ENCODE results near the gene NR2F1-AS1. TPM values are rescaled to one million over a fixed set of nuclear protein-coding genes. Genes with fewer than 3 reads are reported as not detected.
A peak's percentile ranks its signal among the peaks of the same experiment; 100 is the strongest.

Gene NR2F1-AS1
- total and polyA plus RNA-seq, 2 of the 4 experiments (the other 2 are of a cell fraction): 12.5 to 12.8 TPM

GRCh38 chr5:93607367-93608258 lies 26.6 kb upstream of the NR2F1-AS1 start (continued):
- TF ChIP-seq MAFK (IDR thresholded peaks at IDR 0.05; ENCODE audit: low read depth, low read length) (no peak), POLR2A (IDR thresholded peaks at IDR 0.05; ENCODE audit: low read depth, low read length) (no peak), RAD21 (IDR thresholded peaks at IDR 0.05; ENCODE audit: low read length) (peak; percentile 69), BHLHE40 (IDR thresholded peaks at IDR 0.05; ENCODE audit: low read depth, low read length) (peak; percentile 20; the same call in 1 of the 2 replicates), MAZ (IDR thresholded peaks at IDR 0.05; ENCODE audit: borderline replicate concordance, low read depth, low read length) (no peak)

- Histone ChIP-seq H2AFZ (replicated peaks; ENCODE audit: low read length, poor library complexity) (no peak overlapping the region), H3K14ac (replicated peaks; ENCODE audit: low read depth, low read length) (no peak overlapping the region), H2AK9ac (replicated peaks; ENCODE audit: low read depth, low read length, poor library complexity) (no peak overlapping the region), H3K9me1 (ENCODE audit: insufficient read depth, low read length) (0 out of 2 replicates have a peak, but pooled peaks cover 2% of the 10 kb centered on the region), H3K4me3 (ENCODE audit: insufficient read depth, low read depth, low read length) (no peak overlapping the region), H3K9me3 (ENCODE audit: control insufficient read depth, insufficient read depth, low read length) (no peaks in the 10 kb centered on the region), H3K9ac (ENCODE audit: low read depth, low read length) (no peak overlapping the region), H2AK5ac (ENCODE audit: low read depth, low read length) (no peak overlapping the region), H3K18ac (ENCODE audit: low read depth, low read length) (no peak overlapping the region), H3K27me3 (ENCODE audit: control insufficient read depth, insufficient read depth, low read length) (peaks cover 10% of the 10 kb centered on the region), H3K79me1 (ENCODE audit: low read depth in 1 of 2, low read length in 2 of 2) (peaks cover 0 to 15% of the 10 kb centered on the region in 2 experiments; a peak in 3 of 4 replicates), H2BK120ac (ENCODE audit: low read depth, low read length) (no peak overlapping the region), H4K8ac (ENCODE audit: low read depth in 2 of 2, low read length in 2 of 2) (no peak overlapping the region), H4K20me1 (ENCODE audit: insufficient read depth, low read length) (0 out of 2 replicates have a peak, but pooled peaks cover 4% of the 10 kb centered on the region), H3K36me3 (ENCODE audit: control insufficient read depth, insufficient read depth, low read length) (no peaks in the 10 kb centered on the region), H3K23ac (ENCODE audit: low read depth, low read length) (0 out of 2 replicates have a peak overlapping the region, but pooled peaks have one; percentile 16), H2BK5ac (ENCODE audit: low read depth, low read length, poor library complexity, severe bottlenecking) (no peak overlapping the region), H3K4me2 (ENCODE audit: low read depth, low read length) (no peak overlapping the region), H2BK20ac (ENCODE audit: low read depth, low read length) (no peak overlapping the region), H3K4ac (ENCODE audit: low read depth, low read length) (no peak overlapping the region), H3K4me1 (ENCODE audit: control insufficient read depth, insufficient read depth, low read length) (peaks cover 7% of the 10 kb centered on the region), H3K56ac (ENCODE audit: extremely low read depth, insufficient read depth, low read length) (no peak overlapping the region), H2BK15ac (ENCODE audit: low read depth, low read length) (no peak overlapping the region), H3K27ac (ENCODE audit: insufficient read depth, low read length) (no peak overlapping the region), H4K91ac (ENCODE audit: insufficient read depth, low read depth, low read length) (no peak overlapping the region), H4K5ac (ENCODE audit: low read depth, low read length) (no peak overlapping the region)
- in situ Hi-C loops (cut with MboI; ENCODE audit: low sequenced_read_pairs): loop anchor here (5.0 kb wide), 1 partner anchor 186 kb away; no protein-coding TSS in a partner anchor
- dilution Hi-C loops (cut with HindIII; ENCODE audit: low sequenced_read_pairs, unreplicated experiment): no loop called here
- POLR2A ChIA-PET (ENCODE audit: unreplicated experiment): no interaction called here
- ATAC-seq (ENCODE audit: low read depth): no peak
- TF ChIP-seq MAFK (IDR thresholded peaks at IDR 0.05; ENCODE audit: low read depth, low read length): no peak
- no peak for TF ChIP-seq CHD1 (IDR thresholded peaks at IDR 0.05; ENCODE audit: low read depth, low read length)
- no peak for TF ChIP-seq MXI1 (IDR thresholded peaks at IDR 0.05; ENCODE audit: borderline replicate concordance, low read depth, low read length)
- no peak for TF ChIP-seq USF2 (IDR thresholded peaks at IDR 0.05; ENCODE audit: low read depth, low read length)
- TF ChIP-seq RCOR1 (IDR thresholded peaks at IDR 0.05; ENCODE audit: insufficient replicate concordance, low read length): no peak
- no peak for TF ChIP-seq CEBPB (IDR thresholded peaks at IDR 0.05; ENCODE audit: low read depth, low read length)
- no peak for TF ChIP-seq RFX5 (IDR thresholded peaks at IDR 0.05; ENCODE audit: low read depth, low read length)
- no peak for TF ChIP-seq POLR2A (IDR thresholded peaks at IDR 0.05; ENCODE audit: low read depth, low read length)
- TF ChIP-seq SMC3 (IDR thresholded peaks at IDR 0.05; ENCODE audit: low read depth, low read length): no peak
- no peak for TF ChIP-seq RAD21 (IDR thresholded peaks at IDR 0.05; ENCODE audit: low read length)
- no peak for TF ChIP-seq BHLHE40 (IDR thresholded peaks at IDR 0.05; ENCODE audit: low read depth, low read length)
- TF ChIP-seq FOS (IDR thresholded peaks at IDR 0.05; ENCODE audit: low read depth, low read length): no peak
- TF ChIP-seq MAZ (IDR thresholded peaks at IDR 0.05; ENCODE audit: borderline replicate concordance, low read depth, low read length): no peak
- intact Hi-C loops (cut with micrococcal nuclease): loop anchor here (2.0 to 10.0 kb wide), 7 partner anchors 182 to 1008 kb away; partner anchors contain the start of genes KIAA0825 and SLF1
- CTCF ChIA-PET: interaction anchor here (1.6 to 2.0 kb wide), 2 partner anchors 185 to 195 kb away, joined by 9 to 13 read pairs; no protein-coding TSS in a partner anchor
- DNase-seq: no peak
- no TSS peak for BruUV-seq (replicated peaks)
Measured at GRCh38 chr5:93606382-93606752, 25.3 kb upstream of the NR2F1-AS1 start.

Measured in IMR-90 (cell line).